NCI-H1436 treated with DMSO at 0.1 percent for 48 hours (cell line): ENCODE results near the gene ADPRM.

Experiments
- DNase-seq: peaks from one replicate; lab custom pipeline; 2025; lab: John Stamatoyannopoulos, UW

Gene ADPRM

DNA sequence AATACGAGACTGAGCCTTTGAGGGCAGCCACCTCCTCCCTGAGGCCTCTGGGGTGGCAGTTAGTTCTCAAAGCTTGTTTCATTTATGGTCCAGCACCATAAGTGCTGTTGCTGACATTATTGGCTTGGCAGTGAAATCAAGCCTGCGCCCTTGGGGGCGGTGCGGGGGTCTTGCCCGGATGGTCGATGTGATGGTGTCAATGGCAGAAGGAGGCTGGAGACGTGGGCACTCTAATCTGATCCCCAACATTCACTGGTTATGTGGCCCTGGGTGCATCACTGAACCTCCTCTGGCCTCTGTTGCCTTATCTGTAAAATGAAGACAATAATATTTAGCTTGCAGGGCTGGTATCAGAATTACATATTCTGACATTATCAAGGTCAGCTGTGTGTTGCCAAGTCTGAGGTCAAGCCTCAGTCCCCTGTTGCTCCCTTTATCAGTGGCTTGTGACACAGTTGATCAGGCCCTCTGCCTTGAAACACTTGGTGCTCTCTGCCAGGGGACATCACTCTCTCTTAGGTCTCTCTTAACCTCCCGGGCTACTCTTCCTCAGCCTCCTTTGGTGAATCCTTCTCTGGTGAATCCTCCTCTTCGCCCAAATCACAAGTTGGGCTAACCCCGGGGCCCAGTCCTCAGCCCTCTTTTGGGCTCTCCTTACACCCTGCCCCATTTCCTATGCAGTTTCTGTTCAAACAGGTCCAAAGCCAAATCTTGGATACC lies 44.2 kb downstream of the ADPRM start:
- no peak for DNase-seq

GRCh38 chr17:10742431-10742830 lies 45.0 kb downstream of the ADPRM start:
- DNase-seq, result no peak

DNA sequence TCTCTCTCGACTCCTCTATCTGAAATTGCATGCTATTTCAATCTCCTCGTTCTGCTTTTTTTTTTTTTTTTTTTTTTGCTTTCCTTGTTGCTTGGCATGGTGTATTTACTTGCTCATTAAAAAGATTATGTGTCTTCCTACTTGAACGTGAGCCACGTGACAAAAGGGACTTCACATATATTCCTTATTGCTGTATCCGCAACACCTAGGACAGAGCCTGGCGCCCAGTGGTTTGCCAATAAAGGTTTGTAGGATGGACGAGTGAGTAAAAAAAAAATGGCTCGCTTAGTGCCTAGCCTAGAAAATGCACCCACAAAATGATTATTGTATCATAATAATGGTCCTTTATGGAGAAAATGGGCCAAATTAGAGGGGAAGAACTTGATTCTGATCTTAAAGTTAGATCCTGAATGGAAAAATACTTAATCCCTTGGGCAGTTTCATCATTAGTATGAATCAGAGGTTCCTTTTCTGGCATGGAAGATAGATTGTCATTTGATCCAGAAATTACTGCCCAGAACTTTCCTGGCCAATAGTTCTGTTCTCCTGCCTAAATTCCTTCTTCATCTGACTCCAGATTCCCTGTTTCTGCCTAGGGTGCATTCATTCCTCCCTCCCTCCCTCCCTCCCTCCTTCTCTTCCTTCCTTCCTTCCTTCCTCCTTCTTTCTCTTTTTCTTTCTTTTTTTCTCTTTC lies 46.1 kb downstream of the ADPRM start:
- DNase-seq, result no peak

GRCh38 chr17:10744501-10745000 lies 47.2 kb downstream of the ADPRM start:
- DNase-seq, result no peak

GRCh38 chr17:10745231-10745630 lies 47.8 kb downstream of the ADPRM start:
- DNase-seq, result no peak

GRCh38 chr17:10748531-10749181 lies 51.3 kb downstream of the ADPRM start:
- DNase-seq, result no peak

DNA sequence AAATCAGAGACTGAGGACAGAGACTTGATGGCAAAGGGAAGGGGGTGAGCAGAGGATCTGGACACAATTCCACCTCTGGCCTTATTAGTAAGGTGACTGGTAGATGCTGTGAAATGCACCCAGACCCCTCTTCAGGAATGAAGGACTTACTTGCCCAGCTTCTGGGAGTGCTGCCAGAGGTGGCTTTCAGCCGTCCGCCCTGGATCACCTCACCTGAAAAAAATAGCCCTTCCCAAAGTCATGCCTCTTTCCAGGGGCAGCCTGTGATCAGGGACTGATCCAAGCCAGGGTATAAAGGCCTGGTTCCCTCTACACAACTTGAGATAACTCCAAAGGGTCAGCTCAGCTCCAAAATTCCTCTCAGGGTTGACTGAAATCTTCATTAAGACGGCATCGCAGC lies 52.8 kb downstream of the ADPRM start:
- DNase-seq, result no peak

GRCh38 chr17:10751563-10751962 lies 54.2 kb downstream of the ADPRM start:
- DNase-seq, result no peak

- DNase-seq, result no peak
Measured at GRCh38 chr17:10752696-10753095, 55.3 kb downstream of the ADPRM start.

DNA sequence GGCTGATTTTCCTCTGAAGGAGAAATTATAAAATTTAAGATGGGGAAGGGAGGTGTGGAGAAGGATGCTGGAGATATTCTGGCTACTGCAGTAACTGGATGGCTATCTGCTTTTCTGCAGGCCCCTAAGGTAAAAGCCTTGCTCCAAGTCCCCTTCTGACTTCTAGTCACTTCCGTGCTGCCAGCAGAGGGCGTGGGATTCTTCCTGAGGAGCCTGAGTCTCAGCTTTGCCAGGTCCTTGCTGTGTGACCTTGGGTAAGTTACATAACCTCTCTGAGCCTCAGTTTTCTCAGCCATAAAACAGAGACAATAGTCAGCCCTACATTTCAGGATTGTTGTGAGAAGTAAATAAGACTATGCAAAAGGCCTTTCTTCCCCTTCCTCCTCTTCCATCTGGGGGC lies 56.7 kb downstream of the ADPRM start:
- no peak for DNase-seq

DNA sequence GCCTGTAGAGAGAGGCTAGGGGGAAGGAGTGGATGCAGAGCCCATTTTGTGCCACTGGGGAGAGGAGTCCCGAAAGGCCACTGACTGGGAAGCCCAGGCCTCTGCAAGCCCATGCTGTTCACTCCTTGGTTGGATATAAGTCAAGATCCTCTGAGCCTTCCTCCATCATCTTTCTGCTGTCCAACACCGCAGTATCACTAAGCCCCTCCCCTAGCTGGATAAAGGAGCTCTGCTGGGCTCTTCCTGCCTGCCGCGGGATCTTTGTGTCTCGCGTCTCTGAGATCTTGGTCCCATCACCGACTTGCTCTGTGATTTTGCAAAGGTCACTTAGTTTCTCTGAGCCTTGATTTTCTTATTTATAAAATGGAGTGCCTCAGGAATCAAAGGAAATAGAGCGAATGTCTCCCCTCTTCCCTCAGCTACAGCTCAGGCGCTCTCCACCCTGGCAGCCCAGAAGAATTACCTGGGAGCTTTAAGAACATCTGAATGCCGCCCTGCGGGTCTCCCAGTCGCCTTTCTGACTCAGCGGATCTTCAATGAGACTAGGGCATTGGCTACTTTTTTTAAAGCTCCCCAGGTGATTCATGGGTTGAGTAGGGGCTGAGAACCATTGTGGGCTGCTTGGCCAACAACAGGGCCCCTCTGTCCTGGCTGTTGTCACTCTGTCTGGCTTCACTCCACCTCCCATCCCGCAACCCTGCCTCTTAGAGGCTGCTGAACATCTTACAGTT lies 57.6 kb downstream of the ADPRM start:
- no peak for DNase-seq

DNA sequence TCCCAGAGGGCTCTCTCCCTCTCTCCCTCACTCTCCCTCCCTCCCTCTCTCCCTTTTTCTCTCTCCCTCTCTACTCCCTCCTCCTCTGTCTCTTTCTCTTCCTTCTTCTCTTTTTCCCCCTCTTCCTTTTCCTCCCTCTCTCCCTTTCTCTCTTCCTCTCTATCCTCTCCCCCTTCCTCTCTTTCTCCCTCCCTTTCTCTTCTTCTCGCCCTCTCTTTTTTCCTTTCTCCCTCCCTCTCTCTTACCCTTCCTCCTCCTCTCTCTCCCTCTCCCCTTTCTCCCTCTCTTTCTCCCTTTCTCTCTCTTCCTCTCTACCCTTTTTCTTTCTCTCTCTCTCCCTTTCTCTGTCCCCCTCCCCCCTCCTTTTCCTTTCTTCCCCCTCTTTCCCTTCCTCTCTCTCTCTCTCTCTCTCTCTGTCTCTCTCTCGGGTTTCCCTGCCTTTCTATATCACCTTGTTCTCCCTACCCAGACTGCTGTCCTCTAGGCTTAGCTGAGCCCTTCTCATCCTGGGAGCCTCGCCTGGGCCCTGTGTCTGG lies 58.3 kb downstream of the ADPRM start:
- no peak for DNase-seq

GRCh38 chr17:10756185-10756584 lies 58.8 kb downstream of the ADPRM start:
- DNase-seq, result no peak

- DNase-seq, result no peak
Measured at GRCh38 chr17:10756619-10757018, 59.2 kb downstream of the ADPRM start.

DNA sequence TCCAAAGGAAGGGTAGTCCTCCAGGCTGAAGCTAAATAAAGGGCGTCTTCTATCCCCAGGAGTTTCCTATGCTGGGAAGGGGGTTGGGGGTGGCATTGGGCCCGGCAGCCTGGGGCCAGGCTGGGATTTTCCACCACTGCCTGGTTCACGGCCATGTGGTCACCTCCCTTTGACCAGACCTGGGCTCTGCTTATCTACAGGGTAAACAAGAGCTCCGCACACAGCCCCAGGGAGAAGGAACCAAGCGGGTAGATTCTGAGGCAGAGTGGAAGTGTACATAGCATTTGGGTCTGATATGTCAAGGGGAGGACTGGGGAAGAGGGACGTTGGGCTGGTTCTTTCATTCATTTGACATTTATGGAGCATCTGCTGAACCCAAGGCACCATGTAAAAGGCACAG lies 59.7 kb downstream of the ADPRM start:
- DNase-seq, result no peak

DNA sequence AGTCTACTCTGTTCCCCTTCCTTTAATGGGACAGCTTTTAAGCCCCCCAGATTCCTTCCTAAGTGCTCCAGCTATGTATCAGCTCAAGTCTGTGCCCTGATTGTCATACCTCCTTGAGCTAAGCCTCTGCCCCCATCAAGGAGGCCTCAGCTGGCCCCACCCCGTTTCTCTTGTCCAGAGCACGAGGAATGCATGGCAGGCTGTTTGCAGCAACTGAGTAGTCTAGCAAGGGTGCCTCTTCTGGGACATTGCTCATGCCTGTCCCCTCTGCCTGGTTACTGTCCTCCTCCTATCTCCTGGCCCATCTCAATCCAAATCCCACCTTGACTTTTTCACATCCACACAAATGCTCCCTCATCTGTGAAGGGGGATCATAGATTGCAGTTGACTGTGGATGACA lies 60.3 kb downstream of the ADPRM start:
- no peak for DNase-seq

GRCh38 chr17:10758062-10758461 lies 60.7 kb downstream of the ADPRM start:
- DNase-seq, result no peak
